Regular cardiac myocyte (primary cell): ENCODE measurements around the gene ULBP1. TPM values are rescaled to one million over a fixed set of nuclear protein-coding genes. Genes with fewer than 3 reads are reported as not detected.

Experiments
- total RNA-seq: library from RNA; depleted of rRNA; stranded (reverse); fragments of >200 nt; gene quantifications from 2 replicates; pipeline ENCODE4 v1.2.3, GENCODE V29; 2014

Gene ULBP1, protein sequence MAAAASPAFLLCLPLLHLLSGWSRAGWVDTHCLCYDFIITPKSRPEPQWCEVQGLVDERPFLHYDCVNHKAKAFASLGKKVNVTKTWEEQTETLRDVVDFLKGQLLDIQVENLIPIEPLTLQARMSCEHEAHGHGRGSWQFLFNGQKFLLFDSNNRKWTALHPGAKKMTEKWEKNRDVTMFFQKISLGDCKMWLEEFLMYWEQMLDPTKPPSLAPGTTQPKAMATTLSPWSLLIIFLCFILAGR
- total RNA-seq = under 0.01 TPM in 2 replicates

DNA sequence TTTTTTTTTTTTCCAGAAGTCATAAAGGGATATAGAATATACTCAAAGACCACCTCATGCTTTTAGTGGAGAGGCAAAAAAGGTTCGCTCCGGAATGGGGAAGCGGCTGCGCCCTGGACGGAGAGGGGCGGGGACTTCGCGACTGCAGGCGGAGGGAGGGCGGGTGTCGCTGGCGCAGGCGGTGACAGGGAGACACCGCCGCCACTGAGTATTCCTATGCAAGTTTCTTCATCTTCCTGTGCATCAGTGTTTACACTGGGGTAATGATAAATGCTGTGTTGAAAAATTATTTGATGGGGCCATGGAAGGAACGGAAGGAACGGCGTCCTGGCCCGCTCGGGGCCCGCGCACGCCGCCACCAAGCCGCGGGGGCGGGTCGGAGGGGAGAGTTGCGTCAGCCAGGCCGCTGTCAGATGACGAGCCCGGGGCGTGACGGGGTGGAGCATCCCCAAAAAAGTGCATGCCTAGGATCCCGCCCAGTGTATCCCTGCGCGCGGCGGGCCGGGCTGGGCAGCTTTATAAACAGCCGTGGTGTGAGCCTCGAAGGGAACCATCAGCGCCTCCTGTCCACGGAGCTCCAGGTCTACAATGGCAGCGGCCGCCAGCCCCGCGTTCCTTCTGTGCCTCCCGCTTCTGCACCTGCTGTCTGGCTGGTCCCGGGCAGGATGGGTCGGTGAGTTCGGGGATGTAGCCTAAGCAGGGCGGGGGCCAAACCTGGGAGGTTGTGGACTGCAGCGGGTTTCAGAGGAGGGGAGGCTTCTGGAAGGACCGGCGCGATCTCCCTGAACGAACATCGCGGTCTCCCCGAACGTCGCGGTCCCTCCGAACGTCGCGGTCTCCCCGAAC, at the start of gene ULBP1:
TSS of gene ULBP1 (plus strand) at position 482 of the 846 bp plus-strand sequence. CDS start at position 589, 107 bp downstream.

DNA sequence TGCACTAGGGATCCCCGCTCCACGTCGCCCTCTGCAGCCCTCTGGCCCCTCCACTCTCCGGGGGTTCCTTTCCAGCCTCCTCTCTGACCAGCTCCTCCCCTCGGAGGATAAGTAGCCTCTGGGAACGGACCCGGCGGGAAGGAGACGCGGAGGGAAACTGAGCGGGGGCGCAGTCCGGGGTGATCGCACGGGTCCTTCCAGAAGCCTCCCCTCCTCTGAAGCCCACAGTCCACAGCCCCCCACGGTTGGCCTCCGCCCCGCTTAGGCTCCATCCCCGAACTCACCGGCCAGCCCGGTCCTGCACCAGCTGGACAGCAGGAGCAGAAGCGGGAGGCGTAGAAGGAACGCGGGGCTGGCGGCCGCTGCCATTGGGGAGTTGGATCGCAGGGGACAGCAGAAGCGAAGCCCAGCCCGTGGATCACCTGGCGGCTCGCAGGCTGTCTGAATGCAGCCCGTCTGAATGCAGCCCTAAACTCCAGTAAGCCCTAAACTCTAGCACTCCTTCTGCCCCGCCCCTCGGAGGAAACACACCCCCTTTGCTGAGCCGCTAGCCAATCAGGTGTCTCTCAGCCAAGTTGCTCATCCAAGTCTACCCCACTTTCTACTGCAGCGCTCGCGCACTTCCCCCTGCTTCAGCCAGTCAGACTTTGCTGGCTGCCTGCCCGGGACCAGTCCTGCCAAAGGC, 41.0 kb upstream of the ULBP1 start, which contains the start of gene RAET1G:
TSS of gene RAET1G (minus strand) at position 480 of the 685 bp plus-strand sequence. CDS start at position 369, 111 bp downstream.

DNA sequence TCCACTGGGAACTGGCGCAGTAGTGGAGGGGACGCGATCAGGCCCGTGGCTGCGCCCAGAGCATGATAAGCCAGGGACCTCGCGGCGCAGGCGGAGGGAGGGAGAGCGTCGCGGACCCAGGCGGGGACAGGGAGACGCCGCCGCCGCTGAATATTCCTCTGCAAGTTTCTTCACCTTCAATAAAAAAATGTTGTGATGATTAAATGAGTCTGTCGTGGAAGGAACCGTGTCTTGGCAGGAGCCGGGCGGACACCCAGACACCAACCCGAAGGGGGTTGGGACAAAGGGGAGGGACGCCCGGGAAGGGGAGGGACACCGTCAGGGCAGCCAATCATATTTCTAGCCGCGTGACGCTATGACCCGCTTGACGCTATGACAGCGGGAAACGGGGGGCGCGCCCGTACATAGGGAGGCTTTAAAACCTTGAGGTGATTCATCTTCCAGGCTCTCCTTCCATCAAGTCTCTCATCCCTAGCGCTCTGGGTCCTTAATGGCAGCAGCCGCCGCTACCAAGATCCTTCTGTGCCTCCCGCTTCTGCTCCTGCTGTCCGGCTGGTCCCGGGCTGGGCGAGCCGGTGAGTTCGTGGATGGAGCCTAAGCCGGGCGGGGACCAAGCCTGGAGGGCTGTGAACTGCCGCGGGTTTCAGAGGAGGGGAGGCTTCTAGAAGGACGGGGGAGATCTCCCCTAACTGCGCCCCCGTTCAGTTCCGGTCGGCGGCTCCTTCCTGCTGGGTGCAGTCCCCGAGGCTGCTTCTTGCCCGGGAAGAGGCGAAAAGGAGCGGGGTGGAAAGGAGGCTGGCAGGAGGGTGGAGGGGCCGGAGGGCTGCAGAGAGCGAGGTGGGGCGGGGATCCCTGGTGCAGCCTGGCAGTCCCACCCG, 21.9 kb upstream of the ULBP1 start, which contains the start of gene ULBP2:
TSS of gene ULBP2 (plus strand) at position 432 of the 878 bp plus-strand sequence. CDS start at position 491, 59 bp downstream.

Other genes starting within 250 kb of the ULBP1 start
- 6.2 and 7.7 TPM in 2 replicates for gene LATS1, start 245.8 kb upstream of the ULBP1 start, total RNA-seq
- 19.7 and 43.9 TPM in 2 replicates for gene NUP43, start 217.4 kb upstream of the ULBP1 start, total RNA-seq
- gene PCMT1, start 214.2 kb upstream of the ULBP1 start, total RNA-seq = 152 and 216 TPM in 2 replicates
- gene LRP11, start 99.6 kb upstream of the ULBP1 start, total RNA-seq = 47.0 and 69.1 TPM in 2 replicates
- gene RAET1E, start 65.8 kb upstream of the ULBP1 start, total RNA-seq = 0.19 TPM in 1 of 2 replicates, not detected in the other
- 0.77 TPM in 1 of 2 replicates, not detected in the other for gene RAET1G, start 40.8 kb upstream of the ULBP1 start, total RNA-seq
- 8.7 and 12.5 TPM in 2 replicates for gene ULBP2, start 21.9 kb upstream of the ULBP1 start, total RNA-seq
- gene RAET1L, start 61.6 kb downstream of the ULBP1 start, total RNA-seq = not detected in 2 replicates
- 7.3 and 16.7 TPM in 2 replicates for gene ULBP3, start 105.2 kb downstream of the ULBP1 start, total RNA-seq
- gene PPP1R14C, start 179.1 kb downstream of the ULBP1 start, total RNA-seq = 0.38 and 2.5 TPM in 2 replicates